GM10248 (cell line): ENCODE results near the gene LUC7L.
A peak's percentile ranks its signal among the peaks of the same experiment; 100 is the strongest.
"Not testable (repeated sequence)": the region's sequence is repeated elsewhere in the genome, so short reads cannot be mapped to it uniquely, and the experiment has no call there.

Experiments used
- CTCF ChIA-PET: fragments of 300-600 bp; sonication (Branson Sonifier 250); formaldehyde crosslinking; extraction: SDS; loops from one replicate; lab custom pipeline; 2021; ENCODE audit warnings: antibody characterized with exemption; lab: Yijun Ruan, JAX
- POLR2A ChIA-PET: fragments of 350-650 bp; sonication (Branson Sonifier 250); formaldehyde crosslinking; extraction: SDS; loops from one replicate; lab custom pipeline; 2020; ENCODE audit warnings: antibody characterized with exemption; lab: Yijun Ruan, JAX
- DNase-seq: peaks from one replicate; pipeline ENCODE4 v3.0.0; 2012; ENCODE audit errors: extremely low spot score
- CTCF ChIP-seq: IDR thresholded peaks from 2 replicates; pipeline ENCODE4 v1.5.1; 2012; ENCODE audit warnings: mild to moderate bottlenecking, low read depth; ENCODE audit errors: extremely low read depth, missing control alignments, control extremely low read depth

The LUC7L gene

GRCh38 chr16:159136-159849, 70.0 kb downstream of the LUC7L start:
- CTCF ChIA-PET = interaction anchor here (1.0 kb wide), 1 partner anchor 23 kb away, joined by 3 read pairs; no protein-coding TSS in a partner anchor
- no peak for DNase-seq
- POLR2A ChIA-PET = no interaction called here
- TF ChIP-seq CTCF = no peak

- no peak for TF ChIP-seq CTCF
- DNase-seq = no peak
- ChIA-PET CTCF (no interaction called here), POLR2A (no interaction called here)
Measured at GRCh38 chr16:155031-155398, 74.2 kb downstream of the LUC7L start.

GRCh38 chr16:154217-155030, 74.8 kb downstream of the LUC7L start:
- ChIA-PET CTCF (no interaction called here), POLR2A (no interaction called here)
- TF ChIP-seq CTCF = no peak
- DNase-seq = peak; percentile 77

GRCh38 chr16:153550-154216, 75.6 kb downstream of the LUC7L start:
- CTCF ChIA-PET, DNase-seq, POLR2A ChIA-PET: not testable (repeated sequence)

GRCh38 chr16:153129-153521, 76.1 kb downstream of the LUC7L start:
- POLR2A ChIA-PET, DNase-seq, CTCF ChIA-PET: not testable (repeated sequence)

- CTCF ChIA-PET = no interaction called here
- POLR2A ChIA-PET = no interaction called here
- no peak for DNase-seq
- no peak for TF ChIP-seq CTCF
Measured at GRCh38 chr16:152141-153128, 76.8 kb downstream of the LUC7L start, which contains the start of gene HBZ. HBZ (plus strand) TSS chr16:152644; CDS start chr16:152910, 266 bp downstream.

GRCh38 chr16:149024-149660, 80.1 kb downstream of the LUC7L start:
- ChIA-PET CTCF (interaction anchor here (1.3 to 2.5 kb wide), 3 partner anchors 31 to 53 kb away, joined by 4 to 9 read pairs (median 7); no protein-coding TSS in a partner anchor), POLR2A (no interaction called here)
- no peak for TF ChIP-seq CTCF
- no peak for DNase-seq
